NT2/D1 (cell line): ENCODE measurements around the gene PLK5.
"Not testable (repeated sequence)": the region's sequence is repeated elsewhere in the genome, so short reads cannot be mapped to it uniquely, and the experiment has no call there.

Experiments
- DNase-seq: peaks from one replicate; pipeline ENCODE4 v3.0.0-alpha.2; 2011; ENCODE audit warnings: low read depth, low spot score
- H3K27me3 ChIP-seq: 2 replicates; pipeline ENCODE4 v1.6.0; 2011; ENCODE audit warnings: mild to moderate bottlenecking; ENCODE audit not compliant: insufficient read length, insufficient read depth
- H3K36me3 ChIP-seq: 2 replicates; pipeline ENCODE4 v1.6.1; 2011; ENCODE audit warnings: mild to moderate bottlenecking, low read length, mixed read lengths; ENCODE audit not compliant: insufficient read depth, insufficient read length
- H3K4me1 ChIP-seq: 2 replicates; pipeline ENCODE4 v1.5.1; 2011; ENCODE audit not compliant: insufficient read depth, insufficient read length
- H3K4me3 ChIP-seq: 2 replicates; pipeline ENCODE4 v1.5.1; 2011; ENCODE audit warnings: low read depth; ENCODE audit not compliant: insufficient read length
- H3K9ac ChIP-seq: 2 replicates; pipeline ENCODE4 v1.6.0; 2011; ENCODE audit warnings: low read depth; ENCODE audit not compliant: insufficient read length
- H3K9me3 ChIP-seq: 2 replicates; pipeline ENCODE4 v1.5.1; 2011; ENCODE audit warnings: mild to moderate bottlenecking, low read length; ENCODE audit not compliant: insufficient read depth
- SUZ12 ChIP-seq: IDR thresholded peaks from 2 replicates; pipeline ENCODE4 v1.6.1; 2011; ENCODE audit not compliant: insufficient read length, insufficient read depth; ENCODE audit errors: extremely low read depth
- YY1 ChIP-seq: IDR thresholded peaks from 2 replicates; pipeline ENCODE4 v1.6.1; 2011; ENCODE audit not compliant: insufficient read length, insufficient read depth
- ZNF274 ChIP-seq: IDR thresholded peaks from 2 replicates; pipeline ENCODE4 v1.6.1; 2011; ENCODE audit warnings: mild to moderate bottlenecking, low read depth, low read length

Gene PLK5

GRCh38 chr19:1531587-1531986, 7.7 kb downstream of the PLK5 start:
- Histone ChIP-seq H3K9me3 (no peaks in the 10 kb centered on the region), H3K27me3 (no peaks in the 10 kb centered on the region), H3K9ac (no peak overlapping the region), H3K36me3 (no peaks in the 10 kb centered on the region), H3K4me1 (no peaks in the 10 kb centered on the region), H3K4me3 (no peak overlapping the region)
- TF ChIP-seq YY1: no peak
- TF ChIP-seq SUZ12: no peak
- no peak for TF ChIP-seq ZNF274
- no peak for DNase-seq

GRCh38 chr19:1532003-1532402, 8.1 kb downstream of the PLK5 start:
- Histone ChIP-seq H3K27me3 (no peaks in the 10 kb centered on the region), H3K9ac (no peak overlapping the region), H3K9me3 (no peaks in the 10 kb centered on the region), H3K4me1 (no peaks in the 10 kb centered on the region), H3K4me3 (no peak overlapping the region), H3K36me3 (no peaks in the 10 kb centered on the region)
- no peak for DNase-seq
- TF ChIP-seq ZNF274 (no peak), YY1 (no peak), SUZ12 (no peak)

GRCh38 chr19:1533510-1534150, 9.8 kb downstream of the PLK5 start:
- peaks cover under 1% of the 10 kb centered on the region for H3K4me1 ChIP-seq
- H3K4me3 ChIP-seq: no peak overlapping the region
- no peaks in the 10 kb centered on the region for H3K27me3 ChIP-seq
- H3K9me3 ChIP-seq: no peaks in the 10 kb centered on the region
- no peak for DNase-seq
- no peak overlapping the region for H3K9ac ChIP-seq
- TF ChIP-seq SUZ12 (no peak), YY1 (no peak), ZNF274 (no peak)
- H3K36me3 ChIP-seq: no peaks in the 10 kb centered on the region

- H3K27me3 ChIP-seq: no peaks in the 10 kb centered on the region
- no peak for TF ChIP-seq ZNF274
- no peak for TF ChIP-seq SUZ12
- no peak for TF ChIP-seq YY1
- no peaks in the 10 kb centered on the region for H3K36me3 ChIP-seq
- H3K9ac ChIP-seq: no peak overlapping the region
- no peaks in the 10 kb centered on the region for H3K9me3 ChIP-seq
- no peak for DNase-seq
- no peak overlapping the region for H3K4me3 ChIP-seq
- peaks cover 4% of the 10 kb centered on the region for H3K4me1 ChIP-seq
Observed at GRCh38 chr19:1534972-1535371, 11.1 kb downstream of the PLK5 start.

- not testable (repeated sequence) for H3K9ac ChIP-seq, H3K9me3 ChIP-seq, H3K36me3 ChIP-seq, H3K27me3 ChIP-seq, DNase-seq, H3K4me3 ChIP-seq, H3K4me1 ChIP-seq
Observed at GRCh38 chr19:1535699-1536098, 11.8 kb downstream of the PLK5 start.

- no peak overlapping the region for H3K9ac ChIP-seq
- no peaks in the 10 kb centered on the region for H3K9me3 ChIP-seq
- no peaks in the 10 kb centered on the region for H3K36me3 ChIP-seq
- H3K4me3 ChIP-seq: no peak overlapping the region
- TF ChIP-seq YY1: no peak
- no peak for TF ChIP-seq ZNF274
- no peak for TF ChIP-seq SUZ12
- H3K27me3 ChIP-seq: no peaks in the 10 kb centered on the region
- peaks cover 4% of the 10 kb centered on the region for H3K4me1 ChIP-seq
- DNase-seq: no peak
Observed at GRCh38 chr19:1538978-1539377, 15.1 kb downstream of the PLK5 start.

- not testable (repeated sequence) for H3K36me3 ChIP-seq, H3K27me3 ChIP-seq, H3K9me3 ChIP-seq, H3K4me3 ChIP-seq, DNase-seq, H3K4me1 ChIP-seq, H3K9ac ChIP-seq
Observed at GRCh38 chr19:1539749-1540148, 15.9 kb downstream of the PLK5 start.

- H3K4me3 ChIP-seq: no peak overlapping the region
- H3K4me1 ChIP-seq: peaks cover 4% of the 10 kb centered on the region
- H3K27me3 ChIP-seq: peaks cover under 1% of the 10 kb centered on the region
- no peak for DNase-seq
- H3K36me3 ChIP-seq: no peaks in the 10 kb centered on the region
- no peaks in the 10 kb centered on the region for H3K9me3 ChIP-seq
- H3K9ac ChIP-seq: no peak overlapping the region
- no peak for TF ChIP-seq YY1
- TF ChIP-seq ZNF274: no peak
- no peak for TF ChIP-seq SUZ12
Observed at GRCh38 chr19:1540365-1540925, 16.6 kb downstream of the PLK5 start.
